Measurements from ENCODE around the gene NCAM1.

DNA sequence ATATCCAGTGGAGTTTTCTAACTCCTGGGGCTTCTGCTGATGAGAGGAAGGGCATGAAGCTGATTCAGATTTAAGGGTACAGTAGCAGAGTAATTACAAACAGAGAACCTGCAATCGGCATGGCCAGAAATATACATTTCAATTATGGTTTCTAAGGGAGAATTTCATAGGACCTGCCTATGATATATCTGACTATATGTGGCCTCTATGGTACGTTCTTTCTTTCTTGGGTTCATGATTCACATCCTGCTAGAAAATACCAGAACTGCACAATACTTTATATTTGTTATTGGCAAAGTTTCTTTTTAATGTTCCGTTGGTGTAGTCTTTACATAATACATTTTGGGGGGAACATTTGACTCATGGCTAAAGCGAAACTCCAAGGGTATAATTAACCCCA lies 290.1 kb downstream of the NCAM1 start:
- TF ChIP-seq, protein P1, sequence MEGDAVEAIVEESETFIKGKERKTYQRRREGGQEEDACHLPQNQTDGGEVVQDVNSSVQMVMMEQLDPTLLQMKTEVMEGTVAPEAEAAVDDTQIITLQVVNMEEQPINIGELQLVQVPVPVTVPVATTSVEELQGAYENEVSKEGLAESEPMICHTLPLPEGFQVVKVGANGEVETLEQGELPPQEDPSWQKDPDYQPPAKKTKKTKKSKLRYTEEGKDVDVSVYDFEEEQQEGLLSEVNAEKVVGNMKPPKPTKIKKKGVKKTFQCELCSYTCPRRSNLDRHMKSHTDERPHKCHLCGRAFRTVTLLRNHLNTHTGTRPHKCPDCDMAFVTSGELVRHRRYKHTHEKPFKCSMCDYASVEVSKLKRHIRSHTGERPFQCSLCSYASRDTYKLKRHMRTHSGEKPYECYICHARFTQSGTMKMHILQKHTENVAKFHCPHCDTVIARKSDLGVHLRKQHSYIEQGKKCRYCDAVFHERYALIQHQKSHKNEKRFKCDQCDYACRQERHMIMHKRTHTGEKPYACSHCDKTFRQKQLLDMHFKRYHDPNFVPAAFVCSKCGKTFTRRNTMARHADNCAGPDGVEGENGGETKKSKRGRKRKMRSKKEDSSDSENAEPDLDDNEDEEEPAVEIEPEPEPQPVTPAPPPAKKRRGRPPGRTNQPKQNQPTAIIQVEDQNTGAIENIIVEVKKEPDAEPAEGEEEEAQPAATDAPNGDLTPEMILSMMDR (IDR thresholded peaks at IDR 0.05), result no peak
- TF ChIP-seq POLR2A (IDR thresholded peaks at IDR 0.05), result no peak

Data from Peyer's patch (tissue), 4 donors.